MM.1S (cell line): ENCODE measurements around the gene CFL2.

Experiments used
- DNase-seq: peaks from one replicate; pipeline ENCODE4 v3.0.0-alpha.2; 2015
- H2AFZ ChIP-seq: fragments of 300-600 bp; sonication (generic); 2 replicates; pipeline ENCODE4 v1.6.0; 2016; ENCODE audit warnings: antibody characterized with exemption, low read length
- H3F3A ChIP-seq: fragments of 300-600 bp; sonication (generic); 2 replicates; pipeline ENCODE4 v1.6.1; 2016; ENCODE audit warnings: mild to moderate bottlenecking, antibody characterized with exemption, low read length, moderate library complexity, mixed read lengths; ENCODE audit not compliant: insufficient read depth
- H3K27ac ChIP-seq: fragments of 300-600 bp; sonication (generic); 2 replicates; pipeline ENCODE4 v1.5.1; 2016; ENCODE audit warnings: mild to moderate bottlenecking, low read length
- H3K27me3 ChIP-seq: fragments of 300-600 bp; sonication (generic); replicated peaks from 2 replicates; pipeline ENCODE4 v1.6.0; 2016; ENCODE audit warnings: low read length; ENCODE audit not compliant: insufficient read depth
- H3K36me3 ChIP-seq: fragments of 300-600 bp; sonication (generic); replicated peaks from 2 replicates; pipeline ENCODE4 v1.6.1; 2016; ENCODE audit warnings: mild to moderate bottlenecking, low read length, mixed read lengths; ENCODE audit not compliant: insufficient read depth
- H3K4me1 ChIP-seq: fragments of 300-600 bp; sonication (generic); 2 replicates; pipeline ENCODE4 v1.6.1; 2016; ENCODE audit warnings: low read length, mixed read lengths
- H3K4me2 ChIP-seq: fragments of 300-600 bp; sonication (generic); 2 replicates; pipeline ENCODE4 v1.6.0; 2016; ENCODE audit warnings: low read depth, low read length
- H3K4me3 ChIP-seq: fragments of 300-600 bp; sonication (generic); 2 replicates; pipeline ENCODE4 v1.5.1; 2016; ENCODE audit warnings: low read length, mixed read lengths
- H3K79me2 ChIP-seq: fragments of 300-600 bp; sonication (generic); 2 replicates; pipeline ENCODE4 v1.6.1; 2016; ENCODE audit warnings: mixed run types, low read length, mixed read lengths
- H3K9ac ChIP-seq: fragments of 300-600 bp; sonication (generic); 2 replicates; pipeline ENCODE4 v1.6.1; 2016; ENCODE audit warnings: low read length, mixed read lengths
- H3K9me2 ChIP-seq: fragments of 300-600 bp; sonication (generic); replicated peaks from 2 replicates; pipeline ENCODE4 v1.6.1; 2016; ENCODE audit warnings: mild to moderate bottlenecking, low read length, mixed read lengths; ENCODE audit not compliant: insufficient read depth
- H3K9me3 ChIP-seq: fragments of 300-600 bp; sonication (generic); replicated peaks from 2 replicates; pipeline ENCODE4 v1.6.1; 2016; ENCODE audit warnings: mild to moderate bottlenecking, low read length, mixed read lengths; ENCODE audit not compliant: insufficient read depth
- H4K20me1 ChIP-seq: fragments of 300-600 bp; sonication (generic); 2 replicates; pipeline ENCODE4 v1.6.1; 2016; ENCODE audit warnings: mild to moderate bottlenecking, low read length, moderate library complexity, mixed read lengths; ENCODE audit not compliant: insufficient read depth
- CTCF ChIP-seq: fragments of 300-600 bp; sonication (generic); IDR thresholded peaks from 2 replicates; pipeline ENCODE4 v1.5.1; 2016; ENCODE audit warnings: antibody characterized with exemption, low read length, mixed read lengths
- EZH2 ChIP-seq: fragments of 300-600 bp; sonication (generic); optimal IDR thresholded peaks from 2 replicates; pipeline ENCODE3; 2017; ENCODE audit warnings: low read depth, mild to moderate bottlenecking, antibody characterized with exemption, low read length, mixed read lengths
- EZH2phosphoT487 ChIP-seq: fragments of 300-600 bp; sonication (generic); IDR thresholded peaks from 2 replicates; pipeline ENCODE4 v1.6.1; 2018; ENCODE audit warnings: antibody characterized with exemption, low read length

CFL2 gene

DNA sequence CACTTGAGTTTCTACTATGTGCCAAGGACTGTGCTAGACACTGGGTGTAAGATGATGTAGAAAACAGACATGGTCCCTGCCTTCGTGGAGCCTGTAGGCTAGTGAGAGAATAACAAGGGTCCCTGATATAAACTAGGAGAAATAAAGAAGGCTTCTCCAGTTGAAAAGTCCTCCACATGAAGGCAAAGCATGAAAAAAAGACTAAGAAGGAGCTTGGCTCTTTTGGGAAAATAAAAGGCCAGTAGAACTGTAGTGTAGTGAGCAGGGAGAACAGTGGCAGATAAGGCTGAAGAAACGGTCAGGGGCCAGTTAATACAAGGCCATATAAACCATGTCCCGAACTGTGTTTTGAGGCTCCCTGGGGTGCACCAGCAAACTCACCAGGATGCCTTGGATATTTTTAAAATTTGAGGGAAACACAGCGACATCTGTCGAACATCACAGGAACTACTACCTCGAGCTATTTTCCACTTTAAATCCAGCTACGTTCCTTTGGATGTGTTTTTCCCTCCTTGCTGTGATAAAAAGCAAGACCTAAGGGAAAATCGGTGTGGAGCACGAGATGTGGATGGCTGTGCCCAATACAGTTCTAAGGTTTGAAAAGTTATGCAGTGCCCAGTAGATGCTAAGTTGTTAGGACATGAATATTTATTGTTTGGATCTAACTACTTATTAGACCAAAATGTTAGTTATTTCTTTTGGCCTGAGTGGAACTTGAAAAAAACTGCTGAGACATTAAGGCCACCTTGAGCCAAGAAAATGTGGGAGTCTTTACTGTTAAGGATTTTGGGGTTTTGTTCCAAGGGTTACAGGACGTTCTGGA lies 8.5 kb upstream of the CFL2 start:
- Histone ChIP-seq H3K27ac (no peak overlapping the region), H3K4me2 (peak overlapping the region; percentile 38; the same call in 1 of the 2 replicates)

GRCh38 chr14:34721129-34721528 lies 6.7 kb upstream of the CFL2 start:
- no peak overlapping the region for H3K4me3 ChIP-seq
- no peaks in the 10 kb centered on the region for H4K20me1 ChIP-seq
- TF ChIP-seq EZH2, result no peak
- no peak for TF ChIP-seq CTCF
- no peak for TF ChIP-seq EZH2phosphoT487

More for the DNA sequence above, 8.5 kb upstream of the CFL2 start:
- H3K27me3 ChIP-seq, result no peaks in the 10 kb centered on the region
- H4K20me1 ChIP-seq, result no peaks in the 10 kb centered on the region
- no peaks in the 10 kb centered on the region for H3K9me3 ChIP-seq
- no peaks in the 10 kb centered on the region for H3K4me1 ChIP-seq
- no peaks in the 10 kb centered on the region for H3K79me2 ChIP-seq
- no peaks in the 10 kb centered on the region for H3F3A ChIP-seq
- TF ChIP-seq CTCF (peak; percentile 52), EZH2 (no peak)
- H3K36me3 ChIP-seq, result no peaks in the 10 kb centered on the region
- no peak overlapping the region for H3K4me3 ChIP-seq
- peak overlapping the region; percentile 81 for H2AFZ ChIP-seq
- no peaks in the 10 kb centered on the region for H3K9me2 ChIP-seq
- no peak overlapping the region for H3K9ac ChIP-seq
- peak; percentile 23 for DNase-seq

GRCh38 chr14:34718750-34719304 lies 4.4 kb upstream of the CFL2 start:
- Histone ChIP-seq H3K4me3 (no peak overlapping the region), H3K4me2 (no peak overlapping the region), H3K79me2 (peaks cover 2% of the 10 kb centered on the region), H3K27ac (no peak overlapping the region), H2AFZ (no peak overlapping the region), H3K9ac (no peak overlapping the region), H3F3A (0 out of 2 replicates have a peak, but pooled peaks cover under 1% of the 10 kb centered on the region), H3K27me3 (no peaks in the 10 kb centered on the region), H3K9me3 (no peaks in the 10 kb centered on the region), H3K9me2 (no peaks in the 10 kb centered on the region), H3K4me1 (no peaks in the 10 kb centered on the region), H3K36me3 (no peaks in the 10 kb centered on the region), H4K20me1 (no peaks in the 10 kb centered on the region)
- TF ChIP-seq CTCF (no peak), EZH2phosphoT487 (no peak), EZH2 (no peak)
- no peak for DNase-seq

More at GRCh38 chr14:34721129-34721528, 6.7 kb upstream of the CFL2 start:
- no peak overlapping the region for H3K27ac ChIP-seq
- no peaks in the 10 kb centered on the region for H3F3A ChIP-seq
- no peaks in the 10 kb centered on the region for H3K9me3 ChIP-seq
- no peaks in the 10 kb centered on the region for H3K9me2 ChIP-seq
- no peak overlapping the region for H3K4me2 ChIP-seq
- H3K27me3 ChIP-seq, result no peaks in the 10 kb centered on the region
- no peak for DNase-seq
- no peaks in the 10 kb centered on the region for H3K4me1 ChIP-seq
- no peaks in the 10 kb centered on the region for H3K36me3 ChIP-seq
- H2AFZ ChIP-seq, result no peak overlapping the region
- no peaks in the 10 kb centered on the region for H3K79me2 ChIP-seq
- no peak overlapping the region for H3K9ac ChIP-seq
